ENCODE measurements around the gene NTNG2.

Gene NTNG2

DNA sequence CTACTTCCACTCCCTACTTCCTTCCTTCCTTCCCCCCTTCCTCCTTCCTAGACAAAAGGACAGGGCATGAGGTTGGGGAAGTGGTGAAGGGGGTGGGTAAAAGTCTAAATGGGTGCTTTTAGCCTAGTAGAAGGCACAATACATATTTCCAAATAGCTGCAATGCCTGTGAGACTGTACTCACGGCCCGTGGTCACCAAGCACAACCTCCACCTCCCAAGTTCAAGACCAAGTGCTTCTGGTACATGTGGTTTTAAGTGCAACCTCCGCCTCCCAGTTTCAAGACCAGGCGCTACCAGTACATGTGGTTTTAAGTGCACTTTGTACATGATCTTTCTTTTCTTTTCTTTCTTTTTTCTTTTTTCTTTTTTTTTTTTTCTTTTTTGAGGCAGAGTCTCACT, 14.5 kb upstream of the NTNG2 start:
- DNase-seq = no peak

DNA sequence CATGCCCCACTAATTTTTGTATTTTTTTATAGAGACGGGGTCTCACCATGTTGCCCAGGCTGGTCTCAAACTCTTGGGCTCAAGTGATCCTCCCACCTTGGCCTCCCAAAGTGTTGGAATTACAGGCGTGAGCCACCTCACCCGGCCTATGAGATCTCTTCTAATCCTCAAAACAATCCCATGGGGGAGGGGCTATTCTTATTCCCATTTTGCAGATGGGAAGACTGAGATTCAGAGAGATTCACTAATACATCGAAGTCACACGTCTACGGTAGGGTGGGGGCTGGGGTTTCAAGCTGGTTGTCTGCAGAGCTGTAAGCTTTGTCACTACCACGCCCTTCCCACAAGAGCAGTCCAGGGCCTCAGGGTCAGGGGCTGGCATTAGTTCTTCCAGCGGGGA, 14.0 kb upstream of the NTNG2 start:
- DNase-seq = no peak

- no peak for DNase-seq
Measured at GRCh38 chr9:132150256-132150655, 11.6 kb upstream of the NTNG2 start.

DNA sequence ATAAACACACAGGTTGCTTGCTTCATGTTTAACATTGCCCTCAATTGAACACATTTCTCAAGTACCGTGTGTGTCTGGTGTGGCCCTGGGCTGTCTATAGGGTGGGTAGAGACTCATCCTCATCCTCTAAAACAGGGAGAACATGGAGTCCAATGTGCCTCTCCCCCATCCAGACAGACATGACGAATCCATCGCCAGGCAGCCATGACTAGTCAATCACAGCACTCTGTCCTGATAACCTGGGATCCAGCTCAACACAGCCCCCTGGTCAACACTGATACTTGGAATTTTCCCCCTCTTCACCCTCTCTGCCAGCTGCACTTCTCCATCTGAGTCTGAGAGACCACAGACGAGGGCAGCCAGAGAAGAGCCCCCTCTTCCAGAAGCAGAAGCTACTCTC, 10.7 kb upstream of the NTNG2 start:
- DNase-seq = no peak

- DNase-seq = no peak
Measured at GRCh38 chr9:132152231-132152630, 9.6 kb upstream of the NTNG2 start.

- DNase-seq = no peak
Measured at GRCh38 chr9:132154863-132155567, 6.8 kb upstream of the NTNG2 start.

GRCh38 chr9:132155568-132155895, 6.3 kb upstream of the NTNG2 start:
- DNase-seq = no peak

- no peak for DNase-seq
Measured at GRCh38 chr9:132156262-132156661, 5.6 kb upstream of the NTNG2 start.

DNA sequence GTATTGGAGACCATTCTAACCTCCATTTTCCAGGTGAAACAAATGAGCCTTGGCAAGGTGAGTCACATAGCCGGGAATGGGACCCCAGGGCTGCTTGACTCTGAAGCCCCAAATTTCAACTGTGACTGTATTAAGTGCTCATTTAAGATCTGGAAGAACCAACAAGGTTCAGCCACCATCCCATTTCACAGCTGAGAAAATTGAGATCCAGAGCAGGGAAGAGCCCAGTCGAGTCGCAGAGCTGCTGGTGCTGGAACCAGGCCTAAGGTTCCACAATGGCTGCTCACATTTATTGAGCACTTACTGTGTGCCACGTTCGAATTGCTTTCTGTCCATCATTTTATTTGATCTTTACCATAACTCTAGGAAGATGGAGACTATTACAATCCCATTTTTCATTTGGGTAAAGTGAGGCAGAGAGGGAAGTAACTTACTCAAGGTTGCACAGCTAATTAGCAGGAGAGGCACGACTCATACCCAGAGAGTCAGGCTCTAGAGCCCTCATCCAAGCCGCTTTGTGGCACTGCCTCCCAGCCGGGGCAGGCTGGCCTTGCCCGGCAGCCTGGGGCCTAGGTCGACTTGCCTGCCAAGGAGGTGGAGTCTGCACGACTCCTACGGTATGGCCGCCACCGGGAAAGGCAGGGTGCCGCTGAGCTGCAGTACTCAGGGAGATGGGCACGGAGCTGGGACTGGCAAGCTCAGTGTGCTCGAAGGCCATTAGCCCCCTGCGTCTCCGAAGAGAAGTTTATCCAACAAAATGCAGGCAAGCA, 4.3 kb upstream of the NTNG2 start:
- DNase-seq = no peak

DNA sequence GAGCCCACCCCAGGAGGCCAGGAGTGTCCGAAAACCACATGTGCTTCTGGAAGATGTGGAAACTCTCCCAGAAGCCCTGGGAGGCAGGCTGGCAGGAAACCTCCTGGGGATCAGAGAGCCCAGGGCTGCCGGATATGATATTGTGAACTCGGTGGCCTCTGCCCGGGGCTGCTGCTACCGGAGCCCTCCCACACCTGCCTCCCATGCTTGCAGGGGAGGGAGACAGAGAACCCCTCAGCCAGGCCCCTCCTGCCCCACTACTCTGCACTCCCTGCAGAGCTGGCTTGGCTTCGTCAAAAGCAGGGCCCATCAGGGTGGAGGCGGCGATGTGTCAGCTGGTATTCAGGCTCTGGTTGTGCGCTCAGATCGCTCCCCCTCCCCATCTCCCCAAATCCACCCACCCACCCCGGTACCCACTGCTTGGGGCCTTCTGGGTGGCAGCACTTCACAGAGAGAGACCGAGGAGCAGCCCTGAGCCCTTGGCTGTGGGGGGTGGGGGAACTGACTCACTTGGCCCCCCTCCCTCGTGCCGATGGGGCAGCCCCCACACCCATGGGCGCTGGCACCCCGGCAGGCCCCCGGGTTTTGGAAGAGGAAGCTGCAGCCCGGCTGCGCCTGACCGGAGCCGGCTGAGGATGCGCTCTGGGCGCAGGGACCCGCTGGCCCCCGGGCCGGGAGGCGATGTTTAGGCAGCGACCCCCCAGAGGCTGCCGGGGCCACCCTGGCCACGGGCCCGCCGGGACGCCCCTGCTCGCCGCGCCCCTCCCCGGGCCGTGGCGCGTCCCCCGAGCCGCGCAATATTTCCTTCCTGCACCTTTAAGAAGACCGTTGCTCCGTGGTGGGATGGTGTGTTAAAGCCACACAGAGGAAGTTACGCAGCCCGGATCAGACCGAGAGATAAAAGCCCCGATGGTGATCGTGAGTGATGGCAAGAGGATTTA, 786 bp upstream of the NTNG2 start:
- no peak for DNase-seq

DNA sequence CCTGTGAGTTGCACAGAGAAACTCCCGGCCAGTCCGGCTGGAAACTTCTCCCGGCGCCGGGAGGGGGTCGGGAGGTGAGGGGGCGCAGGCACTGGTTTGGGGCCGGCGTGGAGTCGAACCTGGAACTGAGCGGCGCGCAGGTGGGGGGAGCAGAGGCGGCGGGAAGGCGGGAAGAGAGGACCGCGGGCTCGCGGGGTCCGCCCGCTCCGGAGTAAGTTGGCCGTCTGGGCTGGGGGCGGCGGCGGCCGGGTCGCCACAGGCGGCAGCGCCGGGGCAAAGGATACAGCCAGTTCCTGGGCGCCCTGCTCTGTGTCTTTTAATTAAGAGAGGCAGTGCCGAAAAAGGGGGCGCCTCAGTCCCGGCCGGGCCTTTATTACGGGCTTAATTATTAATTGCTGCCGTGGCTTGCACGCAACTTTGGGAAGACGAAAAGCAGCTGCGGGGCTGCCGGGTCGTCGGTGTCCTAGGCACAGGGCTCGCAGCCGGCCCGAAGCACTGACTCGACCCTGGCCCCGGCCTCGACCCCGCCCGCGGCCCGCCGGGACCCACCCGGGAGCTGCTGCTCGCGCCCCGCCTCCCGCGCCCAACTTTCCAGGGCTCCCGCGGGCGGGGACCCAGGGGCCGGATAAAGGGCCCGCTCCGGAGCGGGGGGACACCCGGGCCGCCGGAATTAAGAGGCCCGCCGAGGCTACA, 1.1 kb downstream of the NTNG2 start:
- DNase-seq = no peak

DNA sequence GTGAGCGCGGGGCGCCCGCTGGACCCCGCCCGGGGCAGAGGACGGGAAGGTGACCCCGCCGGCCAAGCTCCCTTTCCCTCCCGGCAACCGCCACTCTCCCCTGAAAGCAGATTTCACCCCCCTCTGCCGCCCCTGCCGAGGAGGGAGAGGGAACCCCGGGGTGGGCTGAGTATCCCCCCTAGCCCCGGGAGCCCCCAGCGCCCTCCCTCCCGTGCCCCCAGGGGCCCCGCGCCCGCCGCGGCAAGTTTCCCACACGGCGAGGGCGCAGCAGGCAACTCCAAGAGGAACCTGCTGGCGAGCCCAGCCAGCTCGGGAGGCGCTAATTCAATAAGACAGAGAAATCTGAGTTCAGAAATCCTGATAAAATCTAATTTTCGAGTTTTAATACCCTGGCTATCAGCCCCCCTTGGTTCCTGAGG, 1.6 kb downstream of the NTNG2 start:
- DNase-seq = no peak

DNA sequence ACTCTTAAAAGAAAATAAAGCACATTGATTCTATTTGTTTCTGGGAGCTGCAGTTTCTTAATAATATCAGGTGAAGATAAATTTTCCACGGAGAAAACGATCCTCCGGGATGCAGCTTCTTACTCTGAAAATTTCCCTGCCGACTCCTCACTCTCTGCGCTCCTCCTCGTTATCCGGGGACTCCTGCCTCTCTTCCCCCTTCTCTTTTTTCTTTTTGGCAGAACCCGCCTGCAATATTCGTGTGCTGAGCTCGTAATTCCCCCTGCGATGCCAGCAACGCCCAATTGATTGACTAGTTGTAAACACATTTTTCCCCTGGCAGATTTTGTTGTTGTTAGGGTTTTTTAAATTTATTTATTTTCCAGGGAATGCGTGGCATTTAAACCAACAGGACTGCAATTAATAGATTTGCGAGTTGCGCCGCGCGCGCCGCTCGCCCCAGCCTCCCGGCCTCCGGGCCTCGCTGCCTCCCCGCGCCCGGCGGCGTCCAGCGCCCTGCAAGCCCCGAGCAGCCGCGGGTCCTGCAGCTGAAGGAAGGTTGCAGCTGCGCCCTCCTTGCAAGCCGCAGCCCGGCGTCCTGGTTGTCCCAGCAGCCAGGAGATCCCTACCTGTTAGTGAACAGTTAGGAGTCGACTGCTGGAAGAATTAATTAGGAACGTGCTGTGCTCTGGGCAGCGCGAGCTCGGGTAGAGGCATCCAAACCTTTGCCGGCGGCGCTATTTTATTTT, 2.2 kb downstream of the NTNG2 start:
- no peak for DNase-seq

DNA sequence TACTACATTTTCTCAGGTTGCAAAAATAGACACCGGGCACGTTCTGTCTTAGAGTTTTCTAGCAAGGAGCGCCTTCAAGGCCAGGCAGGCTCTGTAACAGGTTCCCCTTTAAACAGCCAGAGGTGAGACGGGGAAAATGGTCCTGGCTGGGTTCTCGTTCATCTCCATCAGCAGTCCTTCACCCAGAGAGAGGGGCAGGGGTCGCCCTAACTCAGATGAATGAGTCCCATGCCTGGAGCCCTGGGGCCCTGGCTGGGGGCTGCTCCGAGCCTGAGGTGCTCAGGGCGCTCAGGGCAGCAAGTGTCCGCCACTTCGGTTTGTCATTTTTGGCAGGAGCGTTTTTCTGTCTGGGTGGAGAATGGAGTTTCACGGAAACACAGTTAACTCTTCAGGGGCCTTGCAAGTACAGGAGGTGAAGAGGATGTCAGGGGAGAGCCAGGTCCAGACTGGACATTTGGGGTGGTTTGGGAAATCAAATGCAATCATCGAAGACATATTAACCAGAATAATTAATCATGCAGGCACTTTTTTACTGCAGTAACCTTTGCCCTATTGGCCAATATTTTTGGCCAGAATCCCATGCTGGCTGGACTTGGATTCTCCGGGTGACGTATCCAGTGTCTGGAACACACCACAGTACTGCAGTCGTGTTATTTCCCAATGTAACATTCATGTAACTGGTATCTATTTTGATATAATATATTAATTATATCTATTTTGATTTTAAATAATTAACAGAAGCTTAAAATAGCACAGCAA, 2.9 kb downstream of the NTNG2 start:
- DNase-seq = no peak

GRCh38 chr9:132166599-132166998, 4.7 kb downstream of the NTNG2 start:
- DNase-seq = no peak

GRCh38 chr9:132167192-132167591, 5.3 kb downstream of the NTNG2 start:
- DNase-seq = no peak

GRCh38 chr9:132168347-132168746, 6.5 kb downstream of the NTNG2 start:
- peak in 1 of 2 donors; percentile 62 for DNase-seq

DNA sequence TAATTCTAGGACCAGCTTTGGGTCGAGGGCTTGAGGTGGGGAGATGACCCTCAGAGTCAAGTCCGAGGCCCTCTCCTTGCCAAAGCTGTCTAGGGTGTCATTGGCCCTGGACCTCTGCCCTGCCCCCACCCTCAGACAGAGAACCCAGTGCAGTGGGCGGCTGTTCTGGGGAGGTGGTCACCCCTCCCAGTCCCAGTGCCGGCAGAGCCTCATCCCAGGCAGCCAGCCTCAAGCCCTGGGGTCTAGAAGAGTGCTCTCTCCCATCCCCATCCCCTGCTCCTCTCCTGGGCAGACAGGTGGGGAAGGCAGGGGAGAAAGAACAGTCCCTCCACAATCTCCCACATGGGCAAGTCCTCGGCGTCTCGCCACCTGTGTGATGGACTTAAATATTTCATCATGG, 7.0 kb downstream of the NTNG2 start:
- no peak for DNase-seq

DNA sequence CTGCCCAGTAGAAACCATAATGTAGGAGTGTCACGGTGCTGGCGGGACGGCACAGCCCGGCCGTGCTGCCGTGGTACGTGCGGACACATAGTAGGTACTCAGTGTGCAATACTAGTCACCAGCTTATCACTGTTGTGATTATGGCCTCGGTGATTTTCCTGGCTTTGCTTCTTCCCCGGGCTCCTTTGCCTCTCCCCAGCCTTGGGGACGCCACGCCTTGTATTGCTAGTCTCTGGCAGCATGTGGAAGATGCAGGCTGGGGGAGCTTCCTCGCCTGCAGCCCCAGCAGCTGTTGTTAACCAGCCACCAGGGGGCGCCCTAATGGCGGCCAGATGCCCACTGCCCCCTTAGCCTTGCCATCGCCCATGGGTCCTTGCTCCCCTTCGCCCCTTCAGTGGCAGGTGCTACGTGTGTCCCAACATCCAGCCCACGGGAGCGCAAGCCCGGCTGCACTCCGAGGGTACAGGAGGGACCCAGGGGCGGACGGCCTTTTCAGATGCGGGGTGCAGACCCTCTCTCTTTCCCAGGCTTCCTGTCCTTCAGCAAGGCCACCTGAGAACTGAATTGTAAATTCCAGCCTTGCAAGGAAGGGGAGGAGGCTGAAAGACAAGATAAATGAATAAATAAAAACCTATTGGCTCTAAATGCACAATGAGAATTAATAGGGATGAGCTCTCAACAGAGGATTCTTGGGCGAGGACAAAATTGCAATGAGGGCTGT, 8.0 kb downstream of the NTNG2 start:
- DNase-seq = peak in 1 of 2 donors; percentile 36

DNA sequence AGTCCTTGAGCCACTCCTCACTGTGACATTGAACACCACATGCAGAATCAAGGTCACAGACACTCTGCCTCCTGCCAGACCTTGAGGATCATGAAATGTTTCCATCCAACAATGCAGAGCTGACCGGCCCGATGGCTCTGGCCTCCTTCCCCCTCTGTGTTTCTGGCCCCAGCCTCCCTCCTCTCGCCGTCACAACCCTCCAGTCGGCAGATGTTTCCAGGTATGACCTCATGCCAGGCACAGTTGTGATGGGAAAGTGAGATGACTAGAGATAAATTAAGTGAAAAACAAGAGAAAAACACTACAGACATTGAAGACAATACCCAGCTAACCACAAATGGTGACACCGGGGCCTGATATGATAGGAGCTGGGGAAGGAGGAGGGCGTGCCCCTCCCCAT, 9.8 kb downstream of the NTNG2 start:
- DNase-seq = no peak

GRCh38 chr9:132172185-132172584, 10.3 kb downstream of the NTNG2 start:
- DNase-seq = no peak

Data from hippocampal formation (tissue), 2 donors.